Calu3 (cell line): ENCODE data around the gene OR7A17. TPM values are rescaled to one million over a fixed set of nuclear protein-coding genes. Genes with fewer than 3 reads are reported as not detected.

Experiments
- BruUV-seq: library from RNA; stranded (reverse); fragments of 400-500 nt; replicated peaks from 2 replicates; lab custom pipeline; 2021; lab: Mats Ljungman, UMichigan
- CTCF ChIA-PET: fragments of 300-600 bp; sonication (Branson Sonifier 250); formaldehyde crosslinking; loops from one replicate; lab custom pipeline; 2022; ENCODE audit warnings: antibody characterized with exemption; lab: Charles Lee
- DNase-seq: peaks from one replicate; pipeline ENCODE4 v3.0.0; 2022
- H3K27ac Mint-ChIP-seq: one replicate; pipeline ENCODE4 v1.8.0; 2022; ENCODE audit warnings: mixed read lengths; ENCODE audit not compliant: unreplicated experiment
- H3K27me3 Mint-ChIP-seq: one replicate; pipeline ENCODE4 v1.8.0; 2022; ENCODE audit warnings: mixed read lengths; ENCODE audit not compliant: unreplicated experiment
- H3K36me3 Mint-ChIP-seq: one replicate; pipeline ENCODE4 v1.8.0; 2022; ENCODE audit warnings: mild to moderate bottlenecking, moderate library complexity, mixed read lengths; ENCODE audit not compliant: insufficient read depth, unreplicated experiment
- H3K4me1 Mint-ChIP-seq: one replicate; pipeline ENCODE4 v1.8.0; 2022; ENCODE audit warnings: mild to moderate bottlenecking, low read depth, mixed read lengths; ENCODE audit not compliant: unreplicated experiment
- H3K4me3 Mint-ChIP-seq: one replicate; pipeline ENCODE4 v1.8.0; 2022; ENCODE audit warnings: mild to moderate bottlenecking, low read depth, moderate library complexity, mixed read lengths; ENCODE audit not compliant: unreplicated experiment
- H3K9me3 Mint-ChIP-seq: one replicate; pipeline ENCODE4 v1.8.0; 2022; ENCODE audit warnings: low read depth, mixed read lengths; ENCODE audit not compliant: unreplicated experiment
- CTCF ChIP-seq: fragments of 200-600 bp; IDR thresholded peaks from one replicate; pipeline ENCODE4 v1.8.0; 2022; ENCODE audit warnings: antibody characterized with exemption; ENCODE audit not compliant: unreplicated experiment
- intact Hi-C: fragments of 100-400 bp; cut with micrococcal nuclease; formaldehyde crosslinking; loops from one replicate; pipeline ENCODE4 v1.10.0; 2022; ENCODE audit not compliant: unreplicated experiment
- total RNA-seq: library from RNA; stranded (reverse); gene quantifications from 2 replicates; pipeline ENCODE4 v1.2.3, GENCODE V29; 2022

Gene OR7A17
- total RNA-seq, 1 experiment from 2014 or later, result not detected

- H3K4me1 Mint-ChIP-seq, result no peaks in the 10 kb centered on the region
- no peak for TF ChIP-seq CTCF
- no peak overlapping the region for H3K27ac Mint-ChIP-seq
- CTCF ChIA-PET, result no interaction called here
- H3K36me3 Mint-ChIP-seq, result no peaks in the 10 kb centered on the region
- BruUV-seq, result no TSS peak
- H3K27me3 Mint-ChIP-seq, result peaks cover 45% of the 10 kb centered on the region
- intact Hi-C loops, result loop anchor here (5.0 kb wide), 1 partner anchor 281 kb away; no protein-coding TSS in a partner anchor
- no peak for DNase-seq
- no peak overlapping the region for H3K4me3 Mint-ChIP-seq
- H3K9me3 Mint-ChIP-seq, result no peaks in the 10 kb centered on the region
These were observed 14.2 kb downstream of the OR7A17 start for GRCh38 chr19:14871619-14872230.

GRCh38 chr19:14868497-14868896, 17.4 kb downstream of the OR7A17 start:
- no TSS peak for BruUV-seq
- DNase-seq, result no peak
- Mint-ChIP-seq H3K27me3 (peaks cover 67% of the 10 kb centered on the region), H3K9me3 (no peaks in the 10 kb centered on the region), H3K27ac (no peak overlapping the region), H3K4me3 (no peak overlapping the region), H3K36me3 (no peaks in the 10 kb centered on the region), H3K4me1 (no peaks in the 10 kb centered on the region)
- intact Hi-C loops, result no loop called here
- TF ChIP-seq CTCF, result no peak
- CTCF ChIA-PET, result no interaction called here

GRCh38 chr19:14848822-14849221, 37.1 kb downstream of the OR7A17 start, which contains the start of gene OR7A10:
TSS of gene OR7A10 (minus strand) at chr19:14848922. CDS start at chr19:14841877, 7,045 bp downstream.
- TF ChIP-seq CTCF, result no peak
- peaks cover 79% of the 10 kb centered on the region for H3K27me3 Mint-ChIP-seq
- intact Hi-C loops, result no loop called here
- H3K4me3 Mint-ChIP-seq, result no peak within 1 kb of the TSS
- no TSS peak for BruUV-seq
- H3K36me3 Mint-ChIP-seq, result no peaks in the 10 kb centered on the region
- DNase-seq, result no peak
- H3K27ac Mint-ChIP-seq, result no peak within 1 kb of the TSS
- H3K9me3 Mint-ChIP-seq, result no peaks in the 10 kb centered on the region
- no peaks in the 10 kb centered on the region for H3K4me1 Mint-ChIP-seq
- CTCF ChIA-PET, result no interaction called here

- no peak for DNase-seq
- no peak overlapping the region for H3K27ac Mint-ChIP-seq
- BruUV-seq, result no TSS peak
- TF ChIP-seq CTCF, result no peak
- peaks cover 67% of the 10 kb centered on the region for H3K27me3 Mint-ChIP-seq
- intact Hi-C loops, result no loop called here
- no peak overlapping the region for H3K4me3 Mint-ChIP-seq
- CTCF ChIA-PET, result no interaction called here
- H3K36me3 Mint-ChIP-seq, result no peaks in the 10 kb centered on the region
- H3K4me1 Mint-ChIP-seq, result no peaks in the 10 kb centered on the region
- H3K9me3 Mint-ChIP-seq, result no peaks in the 10 kb centered on the region
These were observed 42.4 kb downstream of the OR7A17 start for GRCh38 chr19:14843578-14843977.
